GM06990 (cell line): ENCODE measurements around the gene PTPN6.

ENCODE experiments used
- DNase-seq: peaks from one replicate; pipeline ENCODE4 v3.0.0-alpha.2; 2011; ENCODE audit not compliant: insufficient read length; ENCODE audit errors: extremely low read depth
- H3K27me3 ChIP-seq: replicated peaks from 2 replicates; pipeline ENCODE4 v1.6.0; 2011; ENCODE audit warnings: low read length; ENCODE audit not compliant: control insufficient read depth, insufficient read depth
- H3K36me3 ChIP-seq: 2 replicates; pipeline ENCODE4 v1.5.1; 2011; ENCODE audit warnings: low read length; ENCODE audit not compliant: control insufficient read depth, insufficient read depth
- H3K4me3 ChIP-seq: replicated peaks from 2 replicates; pipeline ENCODE4 v1.5.1; 2011; ENCODE audit warnings: low read depth, mild to moderate bottlenecking, control low read depth, low read length
- CTCF ChIP-seq: IDR thresholded peaks from 2 replicates; pipeline ENCODE4 v1.5.1; 2011; ENCODE audit warnings: low read length, control low read depth, mild to moderate bottlenecking, inconsistent platforms; ENCODE audit not compliant: insufficient read depth, poor library complexity, severe bottlenecking

The PTPN6 gene

GRCh38 chr12:6923003-6923732 lies 28.0 kb upstream of the PTPN6 start:
- peaks cover 2% of the 10 kb centered on the region for H3K36me3 ChIP-seq
- no peak for TF ChIP-seq CTCF

GRCh38 chr12:6923851-6924250 lies 27.3 kb upstream of the PTPN6 start:
- no peak for TF ChIP-seq CTCF

More at GRCh38 chr12:6923003-6923732, 28.0 kb upstream of the PTPN6 start:
- H3K27me3 ChIP-seq: no peaks in the 10 kb centered on the region
- H3K4me3 ChIP-seq: no peak overlapping the region
- no peak for DNase-seq

DNA sequence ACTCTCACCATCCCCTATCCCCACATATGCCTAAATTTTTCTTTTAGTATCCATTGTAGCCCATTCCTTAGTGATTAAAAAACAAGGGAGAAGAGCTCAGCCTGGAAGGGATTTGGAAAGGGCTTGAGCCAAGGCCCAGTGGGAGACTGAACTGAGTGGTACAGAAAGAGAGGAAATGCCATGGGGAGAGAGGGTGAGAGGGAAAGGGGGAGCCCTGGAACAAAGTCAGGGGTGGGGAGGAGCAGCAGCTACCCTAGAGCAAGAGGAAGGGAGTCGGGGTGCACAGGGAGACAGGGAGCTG lies 26.0 kb upstream of the PTPN6 start:
- TF ChIP-seq CTCF: no peak
- no peak for DNase-seq
- Histone ChIP-seq H3K27me3 (no peaks in the 10 kb centered on the region), H3K4me3 (no peak overlapping the region), H3K36me3 (peaks cover 2% of the 10 kb centered on the region)

More at GRCh38 chr12:6923851-6924250, 27.3 kb upstream of the PTPN6 start:
- Histone ChIP-seq H3K4me3 (no peak overlapping the region), H3K36me3 (peaks cover 2% of the 10 kb centered on the region), H3K27me3 (no peaks in the 10 kb centered on the region)
- no peak for DNase-seq

DNA sequence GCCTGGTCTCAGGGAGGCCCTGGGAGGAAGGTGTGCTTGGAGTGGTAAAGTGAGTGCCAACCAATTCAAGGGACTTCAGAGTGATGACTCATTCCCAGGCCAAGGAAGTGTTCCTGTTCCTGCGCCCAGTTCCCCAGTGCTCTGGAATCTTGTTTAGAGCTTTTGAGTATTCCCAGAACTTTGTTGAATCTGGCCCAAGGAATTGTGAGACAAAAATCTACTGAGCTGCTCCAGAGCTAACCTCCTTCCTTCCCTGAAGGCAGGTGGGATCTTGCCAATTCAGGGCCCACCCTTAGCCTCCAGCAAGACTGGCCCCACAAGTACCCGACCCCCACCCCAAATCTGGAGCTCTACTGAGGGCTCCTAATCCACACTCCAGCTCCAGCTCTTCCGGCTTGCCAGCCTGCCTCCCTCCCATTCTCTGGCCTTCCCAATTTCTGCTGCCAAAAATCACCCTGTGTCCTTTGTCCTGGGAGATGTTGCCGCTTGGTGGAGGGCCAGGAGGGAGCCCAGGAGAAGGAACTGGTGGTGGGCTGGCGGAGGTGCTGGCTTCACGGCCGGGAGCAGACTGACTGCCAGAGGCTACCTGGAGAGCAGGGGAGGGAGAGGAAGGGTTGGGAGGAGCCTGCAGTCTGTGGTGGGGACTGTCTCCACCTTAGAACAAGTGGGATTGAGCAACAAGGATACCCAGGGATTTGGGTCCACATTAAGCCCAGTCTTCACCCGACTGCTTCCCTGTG lies 25.4 kb upstream of the PTPN6 start:
- H3K4me3 ChIP-seq: no peak overlapping the region
- no peak for TF ChIP-seq CTCF
- no peaks in the 10 kb centered on the region for H3K27me3 ChIP-seq
- peaks cover 2% of the 10 kb centered on the region for H3K36me3 ChIP-seq
- DNase-seq: no peak

DNA sequence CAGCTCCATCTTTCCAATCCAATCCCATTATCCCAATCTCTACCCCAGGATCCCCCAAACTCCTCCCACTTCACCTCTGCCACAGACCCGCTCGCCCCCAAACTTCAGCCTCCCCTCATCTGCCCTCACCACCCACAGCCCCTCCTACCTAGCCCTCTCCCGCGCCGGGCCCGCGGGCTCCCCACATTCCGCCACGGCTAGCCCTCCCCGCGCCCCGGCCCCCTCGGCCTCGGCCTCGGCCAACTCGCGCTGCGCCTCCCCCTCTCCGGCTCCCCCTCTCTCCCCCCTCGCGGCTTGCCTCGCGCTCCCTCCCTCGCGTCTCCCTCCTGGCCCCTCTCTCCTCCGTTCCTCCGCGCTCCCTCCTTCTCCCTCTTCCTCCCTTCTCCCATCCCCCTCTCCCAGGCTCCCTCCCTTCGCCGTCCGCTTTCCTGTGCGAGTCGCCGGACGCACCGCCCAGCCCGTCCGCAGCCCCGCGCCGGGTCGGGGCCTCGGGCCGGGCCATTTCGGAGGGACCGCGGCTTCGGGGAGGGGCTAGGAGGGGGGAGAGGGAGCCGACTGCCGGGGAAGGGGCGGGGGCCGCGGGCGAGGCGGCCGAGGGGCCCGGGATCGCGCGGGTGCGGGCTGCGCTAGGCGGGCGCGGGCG lies 23.7 kb upstream of the PTPN6 start, which contains the start of gene ATN1:
Gene ATN1, plus strand, starts transcription at position 581 of the 643 bp plus-strand sequence. CDS start 6,043 bp downstream, outside the sequence.
- no peaks in the 10 kb centered on the region for H3K27me3 ChIP-seq
- peak; percentile 64 for DNase-seq
- H3K36me3 ChIP-seq: peaks cover 2% of the 10 kb centered on the region
- H3K4me3 ChIP-seq: peak within 1 kb of the TSS; percentile 89
- TF ChIP-seq CTCF: no peak
